ENCODE data around the gene CHGA.

DNA sequence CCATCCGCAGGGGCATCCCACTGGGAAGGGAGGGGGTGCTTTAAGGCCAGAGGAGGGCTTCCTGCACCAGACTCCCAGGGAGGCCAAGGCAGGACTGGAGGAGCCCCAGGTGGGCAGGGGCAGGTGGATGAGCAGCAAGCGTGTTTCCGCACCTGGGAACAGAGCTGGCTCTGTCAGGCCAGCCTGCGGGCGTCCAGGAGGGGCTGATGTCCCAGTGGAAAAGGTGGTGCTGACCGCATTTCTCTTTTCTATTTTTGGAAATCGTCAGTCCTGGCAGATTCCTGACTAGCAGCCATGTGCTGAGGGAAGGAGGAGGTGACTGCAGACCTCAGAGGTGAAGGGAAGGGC lies 27.2 kb downstream of the CHGA start:
- TF ChIP-seq, protein P1, sequence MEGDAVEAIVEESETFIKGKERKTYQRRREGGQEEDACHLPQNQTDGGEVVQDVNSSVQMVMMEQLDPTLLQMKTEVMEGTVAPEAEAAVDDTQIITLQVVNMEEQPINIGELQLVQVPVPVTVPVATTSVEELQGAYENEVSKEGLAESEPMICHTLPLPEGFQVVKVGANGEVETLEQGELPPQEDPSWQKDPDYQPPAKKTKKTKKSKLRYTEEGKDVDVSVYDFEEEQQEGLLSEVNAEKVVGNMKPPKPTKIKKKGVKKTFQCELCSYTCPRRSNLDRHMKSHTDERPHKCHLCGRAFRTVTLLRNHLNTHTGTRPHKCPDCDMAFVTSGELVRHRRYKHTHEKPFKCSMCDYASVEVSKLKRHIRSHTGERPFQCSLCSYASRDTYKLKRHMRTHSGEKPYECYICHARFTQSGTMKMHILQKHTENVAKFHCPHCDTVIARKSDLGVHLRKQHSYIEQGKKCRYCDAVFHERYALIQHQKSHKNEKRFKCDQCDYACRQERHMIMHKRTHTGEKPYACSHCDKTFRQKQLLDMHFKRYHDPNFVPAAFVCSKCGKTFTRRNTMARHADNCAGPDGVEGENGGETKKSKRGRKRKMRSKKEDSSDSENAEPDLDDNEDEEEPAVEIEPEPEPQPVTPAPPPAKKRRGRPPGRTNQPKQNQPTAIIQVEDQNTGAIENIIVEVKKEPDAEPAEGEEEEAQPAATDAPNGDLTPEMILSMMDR (IDR thresholded peaks at IDR 0.05; ENCODE audit: insufficient read depth, low read length): no peak
- TF ChIP-seq SPI1 (IDR thresholded peaks at IDR 0.05; ENCODE audit: borderline replicate concordance, low read depth): no peak
- TF ChIP-seq, protein P2, sequence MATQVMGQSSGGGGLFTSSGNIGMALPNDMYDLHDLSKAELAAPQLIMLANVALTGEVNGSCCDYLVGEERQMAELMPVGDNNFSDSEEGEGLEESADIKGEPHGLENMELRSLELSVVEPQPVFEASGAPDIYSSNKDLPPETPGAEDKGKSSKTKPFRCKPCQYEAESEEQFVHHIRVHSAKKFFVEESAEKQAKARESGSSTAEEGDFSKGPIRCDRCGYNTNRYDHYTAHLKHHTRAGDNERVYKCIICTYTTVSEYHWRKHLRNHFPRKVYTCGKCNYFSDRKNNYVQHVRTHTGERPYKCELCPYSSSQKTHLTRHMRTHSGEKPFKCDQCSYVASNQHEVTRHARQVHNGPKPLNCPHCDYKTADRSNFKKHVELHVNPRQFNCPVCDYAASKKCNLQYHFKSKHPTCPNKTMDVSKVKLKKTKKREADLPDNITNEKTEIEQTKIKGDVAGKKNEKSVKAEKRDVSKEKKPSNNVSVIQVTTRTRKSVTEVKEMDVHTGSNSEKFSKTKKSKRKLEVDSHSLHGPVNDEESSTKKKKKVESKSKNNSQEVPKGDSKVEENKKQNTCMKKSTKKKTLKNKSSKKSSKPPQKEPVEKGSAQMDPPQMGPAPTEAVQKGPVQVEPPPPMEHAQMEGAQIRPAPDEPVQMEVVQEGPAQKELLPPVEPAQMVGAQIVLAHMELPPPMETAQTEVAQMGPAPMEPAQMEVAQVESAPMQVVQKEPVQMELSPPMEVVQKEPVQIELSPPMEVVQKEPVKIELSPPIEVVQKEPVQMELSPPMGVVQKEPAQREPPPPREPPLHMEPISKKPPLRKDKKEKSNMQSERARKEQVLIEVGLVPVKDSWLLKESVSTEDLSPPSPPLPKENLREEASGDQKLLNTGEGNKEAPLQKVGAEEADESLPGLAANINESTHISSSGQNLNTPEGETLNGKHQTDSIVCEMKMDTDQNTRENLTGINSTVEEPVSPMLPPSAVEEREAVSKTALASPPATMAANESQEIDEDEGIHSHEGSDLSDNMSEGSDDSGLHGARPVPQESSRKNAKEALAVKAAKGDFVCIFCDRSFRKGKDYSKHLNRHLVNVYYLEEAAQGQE (IDR thresholded peaks at IDR 0.05; ENCODE audit: insufficient replicate concordance, low read depth): no peak

Measured in HL-60 (cell line).